GM18519 (cell line): Measurements from ENCODE around the gene WIPF3.

Experiments used
- ATAC-seq: cut with Tn5 transposase; IDR thresholded peaks from one replicate; pipeline ENCODE4 v1.9.1; 2021; ENCODE audit warnings: mild to moderate bottlenecking, moderate library complexity; ENCODE audit not compliant: unreplicated experiment, low FRiP score

The WIPF3 gene

DNA sequence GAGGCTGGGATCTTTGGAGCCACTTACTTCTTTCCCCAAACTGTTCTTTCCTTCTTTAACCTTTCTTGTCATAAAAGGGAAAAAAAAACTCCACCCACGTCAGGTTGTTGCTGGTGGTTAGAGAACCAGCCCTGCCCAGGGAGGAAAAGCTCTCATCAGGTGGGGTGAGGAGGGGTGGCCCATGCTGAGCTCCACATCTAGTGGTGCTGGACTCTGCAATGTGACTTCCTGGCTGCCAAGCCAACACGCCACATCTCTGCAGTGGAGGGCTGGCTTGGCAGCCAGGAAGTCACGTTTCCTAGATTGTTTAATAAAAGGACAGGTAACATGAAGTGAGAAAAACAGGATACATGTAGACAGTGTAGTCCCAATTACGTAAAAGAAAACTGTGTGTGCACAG, 37.4 kb downstream of the WIPF3 start:
- no peak for ATAC-seq

GRCh38 chr7:29844559-29844958, 38.3 kb downstream of the WIPF3 start:
- ATAC-seq = no peak

DNA sequence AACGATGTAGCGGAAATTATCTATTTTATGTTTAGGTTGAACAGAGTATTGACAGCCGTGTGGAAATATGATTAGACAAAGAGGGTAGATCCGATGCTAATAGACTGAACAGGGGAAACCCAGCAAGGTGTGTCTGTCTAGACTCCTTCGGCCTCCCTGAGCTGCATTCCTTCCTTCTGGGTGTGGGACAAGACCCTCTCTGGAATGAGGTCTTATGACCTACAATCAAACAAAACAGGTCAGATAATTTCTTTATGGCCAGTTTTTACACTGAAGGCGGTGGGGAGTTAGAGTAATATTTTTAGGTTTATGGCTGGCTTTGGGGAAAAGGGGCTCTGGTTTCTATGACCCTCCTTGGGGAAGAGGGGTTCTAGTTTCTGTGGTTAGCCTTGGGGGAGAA, 41.2 kb downstream of the WIPF3 start:
- ATAC-seq = no peak

DNA sequence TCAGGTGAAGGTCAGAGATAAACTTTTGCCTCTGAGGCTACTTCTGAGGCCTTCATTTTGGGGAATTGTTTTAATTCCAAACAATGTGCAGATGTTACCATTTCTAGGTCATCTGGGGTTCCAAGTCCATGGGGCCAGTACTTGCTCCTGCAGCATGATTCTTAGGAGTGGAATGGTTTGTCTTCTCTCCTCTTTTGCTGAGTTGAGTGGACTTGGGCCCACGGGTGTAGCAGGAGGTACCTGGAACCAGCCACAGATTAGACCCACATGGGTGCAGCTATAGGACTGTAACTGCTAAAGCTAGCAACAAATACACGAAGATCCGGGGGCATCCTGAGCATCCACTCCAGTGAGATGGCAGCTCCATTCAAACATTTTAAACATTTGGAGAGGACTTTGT, 41.6 kb downstream of the WIPF3 start:
- ATAC-seq = no peak

DNA sequence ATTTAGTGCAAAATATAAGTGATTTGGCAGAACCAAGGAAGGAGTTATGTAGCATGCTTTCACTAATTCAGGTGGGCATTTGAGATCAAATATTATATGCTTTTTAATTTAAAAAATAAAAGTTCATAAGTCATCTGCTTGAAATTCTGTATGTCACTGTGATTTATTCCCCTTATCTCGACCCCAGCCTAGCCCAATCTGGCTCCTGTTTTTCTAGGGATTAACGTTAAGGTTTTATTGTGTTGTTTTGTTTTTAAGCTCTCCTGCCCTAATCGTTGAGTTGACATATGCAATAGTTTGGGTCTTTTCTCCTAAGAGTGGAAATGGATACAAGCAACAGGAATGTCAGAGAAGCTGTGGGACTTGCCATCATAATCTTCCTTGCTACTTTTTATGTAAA, 42.6 kb downstream of the WIPF3 start:
- no peak for ATAC-seq

DNA sequence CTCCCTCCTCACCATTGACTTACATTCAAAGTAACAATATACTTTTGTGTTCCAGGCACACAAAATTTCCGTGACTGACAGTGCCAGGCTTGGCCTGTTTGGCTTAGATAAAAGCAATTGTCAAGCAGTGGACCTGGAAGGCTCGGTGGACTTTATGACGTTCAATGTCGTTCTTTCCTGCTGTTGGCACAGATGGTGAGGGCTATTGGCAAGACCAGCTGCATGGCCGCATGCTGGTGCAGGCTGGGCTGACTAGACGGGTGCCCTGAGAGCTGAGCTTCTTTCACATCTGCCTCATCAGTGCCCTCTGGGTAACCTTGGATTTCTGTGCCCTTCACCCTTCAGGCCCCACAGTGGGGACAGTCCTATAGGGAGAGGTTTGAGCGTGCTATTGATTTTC, 45.2 kb downstream of the WIPF3 start:
- no peak for ATAC-seq

DNA sequence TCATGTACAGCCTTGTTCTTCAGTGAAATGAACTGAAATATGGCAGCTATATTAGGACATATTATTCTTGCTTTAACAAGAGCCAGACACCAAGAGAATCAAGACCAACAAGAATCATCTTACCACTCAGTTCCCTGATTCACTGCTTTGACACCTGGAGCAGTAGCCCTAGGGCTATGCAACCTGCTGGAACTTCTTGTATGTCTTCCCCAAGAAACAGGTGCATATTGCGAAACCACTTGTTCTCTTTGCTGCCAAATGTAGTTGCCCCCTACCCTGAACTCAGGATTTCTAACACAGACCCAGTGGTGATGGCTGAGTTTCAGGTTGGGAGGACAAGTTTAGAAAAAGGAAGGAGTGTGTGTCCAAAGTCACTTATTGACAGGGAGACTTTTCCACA, 46.1 kb downstream of the WIPF3 start:
- no peak for ATAC-seq

DNA sequence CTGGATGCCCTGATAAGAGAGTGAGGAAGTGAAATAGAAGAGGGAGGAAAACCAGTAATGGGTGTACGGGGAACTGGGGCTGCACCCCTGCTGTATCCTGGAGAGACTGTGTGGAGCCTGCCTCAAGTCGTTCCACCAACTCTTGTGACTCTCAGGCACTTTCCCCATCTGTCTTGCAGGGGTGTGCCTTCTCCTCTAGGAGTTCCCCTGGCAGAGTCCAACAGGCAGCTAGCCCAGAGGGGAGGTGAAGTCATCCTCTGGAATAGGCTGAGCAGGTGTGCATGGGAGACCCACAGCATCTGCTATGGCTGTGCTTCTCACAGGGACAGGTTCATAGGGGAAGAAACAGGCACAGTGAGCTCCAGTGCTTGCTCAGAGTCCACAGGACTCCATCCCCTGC, 46.8 kb downstream of the WIPF3 start:
- no peak for ATAC-seq

DNA sequence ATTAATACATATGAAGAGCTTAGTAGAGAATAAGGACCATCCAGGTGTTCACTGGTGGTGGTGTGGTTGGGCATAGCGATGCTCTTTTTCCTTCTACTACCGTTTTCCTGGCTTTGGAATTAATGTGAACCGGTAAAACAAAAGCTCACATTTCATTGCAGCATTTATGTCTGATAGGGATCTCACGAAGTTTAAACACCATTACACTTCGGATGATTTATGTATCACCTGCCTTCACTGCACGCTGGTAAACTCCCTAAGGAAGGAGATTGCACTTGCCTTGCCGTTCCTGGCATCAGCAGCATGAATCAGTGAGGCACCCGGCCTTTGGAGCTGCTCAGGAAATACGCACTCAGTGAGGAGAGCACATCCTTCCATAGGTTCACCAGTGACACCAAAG, 47.5 kb downstream of the WIPF3 start:
- ATAC-seq = no peak

DNA sequence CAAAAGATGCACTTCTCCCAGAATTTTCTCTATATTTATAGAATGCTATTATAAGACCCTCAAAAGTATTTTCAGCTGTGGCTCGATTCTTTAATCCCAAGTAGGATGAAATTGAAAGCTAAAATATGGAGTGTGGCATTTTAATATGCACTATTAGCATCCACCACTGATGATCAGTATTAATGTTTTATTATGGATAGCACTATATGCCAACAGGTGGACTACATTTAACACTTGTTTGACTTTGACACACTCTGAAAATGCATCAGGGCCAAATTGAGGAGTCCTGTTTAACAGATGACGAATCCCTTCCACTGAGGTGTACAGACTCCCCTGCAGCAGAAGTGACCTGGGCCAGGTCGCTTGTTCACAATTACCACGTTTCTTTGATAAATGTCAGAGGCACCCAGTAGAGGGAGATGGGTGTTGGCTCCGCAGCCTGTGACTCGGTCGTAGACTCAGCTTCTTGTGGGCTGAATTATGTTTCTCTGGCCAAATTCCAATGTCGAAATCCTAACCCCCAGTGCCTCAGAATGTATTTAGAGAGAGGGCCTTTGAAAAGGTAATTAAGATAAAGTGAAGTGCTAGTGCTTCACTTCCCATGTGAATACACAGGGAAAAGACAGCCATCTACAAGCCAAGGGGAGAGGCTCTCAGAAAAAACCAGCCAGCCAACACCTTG, 48.1 kb downstream of the WIPF3 start:
- ATAC-seq = no peak

GRCh38 chr7:29857654-29858053, 51.3 kb downstream of the WIPF3 start:
- ATAC-seq = no peak

DNA sequence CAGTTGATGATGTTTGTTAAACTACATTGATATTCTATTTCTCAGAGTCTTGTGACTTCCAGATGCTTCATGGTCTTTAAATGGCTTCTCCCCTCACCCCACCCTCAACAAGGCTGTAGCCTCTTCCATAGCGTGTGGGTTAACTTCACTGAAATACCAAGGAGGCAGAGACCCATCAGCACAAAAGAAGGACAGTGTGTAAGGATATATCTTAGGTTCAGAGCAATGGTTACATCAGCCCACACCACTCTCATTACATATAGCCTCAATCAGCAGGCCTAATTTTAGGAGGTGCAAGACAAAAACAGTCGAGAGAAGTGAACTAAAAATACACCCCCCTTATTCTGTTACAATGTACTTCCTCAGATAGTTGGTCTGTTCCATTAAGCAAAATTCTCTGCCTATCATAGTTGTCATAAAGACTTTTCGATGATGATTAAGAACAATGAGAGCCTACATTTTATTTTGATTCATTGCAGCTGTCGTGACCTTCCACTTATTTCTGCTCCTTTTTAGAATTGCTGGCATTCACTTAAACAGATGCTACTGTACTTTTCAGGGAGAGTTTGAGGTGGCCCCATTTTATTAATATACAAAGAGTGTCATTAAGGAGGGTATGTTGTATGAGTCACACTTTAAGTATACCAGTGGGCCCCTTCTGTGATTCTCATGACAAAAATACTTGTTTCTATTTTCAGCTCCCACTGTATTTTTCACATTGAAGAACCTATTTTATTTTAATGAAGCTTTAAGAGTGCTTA, 52.1 kb downstream of the WIPF3 start:
- no peak for ATAC-seq

DNA sequence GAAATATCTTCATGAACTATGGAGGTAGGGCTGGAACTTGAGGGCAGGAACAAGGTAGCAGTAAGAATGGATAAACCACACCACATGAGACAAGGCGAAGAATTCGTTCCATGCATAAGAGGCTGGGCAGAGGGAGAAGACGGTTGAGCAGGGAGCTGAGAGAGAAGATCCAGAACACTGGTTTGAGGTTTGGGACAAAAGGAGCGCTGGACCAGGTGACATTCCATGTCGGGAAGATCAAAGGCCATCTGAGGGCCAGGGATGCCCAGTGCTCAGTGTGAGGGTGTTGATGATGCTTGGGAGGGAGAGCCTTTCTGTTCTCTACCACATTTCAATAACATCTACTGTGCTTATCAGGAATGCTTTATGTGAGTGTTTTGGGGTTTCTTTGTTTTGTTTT, 52.8 kb downstream of the WIPF3 start:
- ATAC-seq = no peak

DNA sequence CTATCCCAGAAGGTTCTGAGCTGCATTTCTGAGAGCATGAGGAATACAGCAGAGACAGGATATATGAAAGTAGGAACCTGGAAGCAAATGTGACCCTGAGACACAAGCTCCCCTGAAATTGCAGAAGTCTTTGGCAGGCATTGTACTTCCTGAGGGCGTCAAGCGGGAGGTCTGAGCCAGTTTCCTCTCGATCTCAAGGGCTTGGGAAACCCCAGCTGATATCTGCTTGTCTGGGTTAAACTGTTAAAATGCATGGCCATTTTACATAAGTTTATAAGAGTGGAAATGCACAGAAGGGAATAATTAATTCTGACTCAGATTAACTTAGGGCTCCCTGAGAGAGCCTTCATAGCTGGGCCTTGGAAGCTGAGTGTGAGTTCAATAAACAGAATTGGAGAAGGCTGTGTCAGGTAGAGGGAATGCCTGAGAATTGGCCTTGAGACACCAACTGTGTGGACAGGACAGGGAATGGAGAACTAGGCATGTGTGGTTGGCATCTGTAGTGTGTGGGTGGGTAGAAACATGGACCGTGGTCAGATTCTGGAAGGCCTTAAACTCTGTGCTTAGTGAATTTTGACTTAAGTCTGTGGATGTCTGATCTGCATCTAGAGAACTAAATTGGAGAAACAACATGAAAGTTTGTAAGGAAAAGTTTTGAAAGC, 53.3 kb downstream of the WIPF3 start:
- ATAC-seq = no peak

DNA sequence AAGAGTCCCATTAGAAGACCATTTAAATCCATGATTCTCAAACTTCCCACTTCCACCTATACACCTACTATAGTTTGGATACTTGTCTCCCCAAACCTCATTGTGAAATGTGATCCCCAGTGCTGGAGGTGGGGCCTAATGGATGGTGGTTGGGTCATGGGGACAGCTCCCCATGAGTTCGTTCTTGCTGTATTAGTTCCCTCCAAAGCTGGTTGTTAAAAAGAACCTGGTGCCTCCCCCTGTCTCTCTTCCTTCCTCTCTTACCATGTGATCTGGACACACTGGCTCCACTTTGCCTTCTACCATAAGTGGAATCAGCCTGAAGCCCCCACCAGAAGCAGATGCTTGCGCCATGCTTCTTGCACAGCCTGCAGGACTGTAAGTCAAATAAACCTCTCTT, 53.9 kb downstream of the WIPF3 start:
- ATAC-seq = no peak

DNA sequence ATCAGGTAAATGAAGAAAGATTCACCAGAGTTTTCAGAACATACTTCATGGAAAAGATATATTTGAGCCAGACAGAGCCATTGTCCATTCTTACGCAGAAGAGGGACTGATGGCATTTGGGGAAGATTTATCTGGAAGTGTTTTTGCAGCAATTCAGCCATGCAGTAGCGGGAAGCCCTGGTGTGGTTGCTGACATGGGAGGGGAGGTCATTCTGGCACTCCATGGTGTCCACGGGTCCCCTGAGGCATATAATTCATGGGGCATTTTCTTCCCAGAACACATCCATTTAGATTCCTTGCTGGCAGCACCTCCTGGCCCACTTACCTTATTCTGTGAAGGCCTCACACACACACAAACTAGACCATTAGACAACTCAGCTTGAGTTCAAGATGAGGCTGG, 55.6 kb downstream of the WIPF3 start:
- no peak for ATAC-seq

- ATAC-seq = no peak
These were observed 58.3 kb downstream of the WIPF3 start for GRCh38 chr7:29864656-29865055.

DNA sequence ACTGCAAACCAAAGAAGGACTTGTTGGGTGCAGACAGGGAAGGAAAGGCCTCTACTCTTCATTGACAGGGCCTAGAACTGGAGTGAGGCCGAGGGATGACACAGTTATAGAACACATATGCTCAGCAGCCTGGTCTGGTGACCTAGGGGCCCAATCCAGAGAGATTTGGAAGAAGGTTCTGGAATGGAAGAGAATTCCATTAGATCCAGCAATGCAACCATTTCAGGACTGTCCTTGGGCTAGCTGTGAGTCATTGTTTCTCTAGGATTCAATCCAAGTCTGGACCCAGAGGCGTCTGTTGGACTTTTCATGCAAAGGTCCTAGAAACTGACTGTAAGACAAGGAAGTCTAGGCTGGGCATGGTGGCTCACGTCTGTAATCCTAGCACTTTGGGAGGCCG, 59.2 kb downstream of the WIPF3 start:
- ATAC-seq = no peak

GRCh38 chr7:29866490-29866930, 60.2 kb downstream of the WIPF3 start:
- ATAC-seq = no peak

- no peak for ATAC-seq
These were observed 65.6 kb downstream of the WIPF3 start for GRCh38 chr7:29871787-29872398.

GRCh38 chr7:29873644-29874294, 67.5 kb downstream of the WIPF3 start:
- ATAC-seq = no peak
